Natural killer cell treated with Interleukin-12 subunit alpha and Interleukin-12 subunit beta and Interleukin-15 and Interleukin-18, amount 100 ng/mL, for 72 hours (primary cell): Measurements from ENCODE around the gene TANK. TPM values are rescaled to one million over a fixed set of nuclear protein-coding genes. Genes with fewer than 3 reads are reported as not detected.
"Not testable (repeated sequence)": the region's sequence is repeated elsewhere in the genome, so short reads cannot be mapped to it uniquely, and the experiment has no call there.

Experiments used
- ATAC-seq, 2 donors: fragments of 150-1000 bp; cut with Tn5 transposase in 1 of 2; sonication (Bioruptor Pico), chemical (Tn5 transposase) in 1 of 2; 2 replicates each; pipeline ENCODE4 v1.10.0; 2021
- DNase-seq: peaks from one replicate; pipeline ENCODE4 v3.0.0; 2022; ENCODE audit warnings: low spot score
- H3K27ac Mint-ChIP-seq, 2 donors: 1 replicate in 1 of 2; 2 replicates in 1 of 2; pipeline ENCODE4 v1.8.0; 2022; ENCODE audit warnings: mixed read lengths in 2 of 2, mild to moderate bottlenecking in 1 of 2, moderate library complexity in 1 of 2
- H3K27me3 Mint-ChIP-seq, 2 donors: 1 replicate in 1 of 2; 2 replicates in 1 of 2; pipeline ENCODE4 v1.8.0; 2022; ENCODE audit warnings: mixed read lengths in 2 of 2
- H3K36me3 Mint-ChIP-seq: one replicate; pipeline ENCODE4 v1.8.0; 2022; ENCODE audit warnings: mixed read lengths
- H3K4me1 Mint-ChIP-seq, 2 donors: 1 replicate in 1 of 2; 2 replicates in 1 of 2; pipeline ENCODE4 v1.8.0; 2022; ENCODE audit warnings: low read depth in 2 of 2, mixed read lengths in 2 of 2, mild to moderate bottlenecking in 1 of 2
- H3K4me3 Mint-ChIP-seq: one replicate; pipeline ENCODE4 v1.8.0; 2022; ENCODE audit warnings: mixed read lengths
- H3K9me3 Mint-ChIP-seq: 2 replicates; pipeline ENCODE4 v1.8.0; 2022; ENCODE audit warnings: mixed read lengths
- total RNA-seq, 2 donors: library from RNA; stranded (reverse); gene quantifications; one replicate each; pipeline ENCODE4 v1.2.3, GENCODE V29; 2022

TANK gene
- total RNA-seq, 2 donors from 2014 or later: 346 to 459 TPM

- Mint-ChIP-seq H3K4me3 (peak overlapping the region; percentile 79), H3K4me1 (peaks cover 42% of the 10 kb centered on the region in 2 donors), H3K36me3 (no peaks in the 10 kb centered on the region), H3K27me3 (no peaks in the 10 kb centered on the region), H3K9me3 (no peaks in the 10 kb centered on the region), H3K27ac (peak overlapping the region; percentile 83 to 88)
- DNase-seq: peak; percentile 73
- peak; percentile 93 for ATAC-seq
These were observed 37.3 kb upstream of the TANK start for GRCh38 chr2:161122772-161123530.

GRCh38 chr2:161123531-161124030 is 36.6 kb upstream of the TANK start:
- ATAC-seq: peak; percentile 52 to 67
- Mint-ChIP-seq H3K27ac (peak overlapping the region; percentile 83 to 88), H3K36me3 (no peaks in the 10 kb centered on the region), H3K9me3 (no peaks in the 10 kb centered on the region), H3K4me3 (peak overlapping the region; percentile 79), H3K27me3 (no peaks in the 10 kb centered on the region), H3K4me1 (peaks cover 37 to 42% of the 10 kb centered on the region in 2 donors)
- DNase-seq: no peak

- H3K4me3 Mint-ChIP-seq: no peak overlapping the region
- no peak for DNase-seq
- no peaks in the 10 kb centered on the region for H3K36me3 Mint-ChIP-seq
- no peaks in the 10 kb centered on the region for H3K9me3 Mint-ChIP-seq
- peaks cover 37 to 42% of the 10 kb centered on the region in 2 donors for H3K4me1 Mint-ChIP-seq
- ATAC-seq: peak in 1 of 2 donors; percentile 60
- no peaks in the 10 kb centered on the region for H3K27me3 Mint-ChIP-seq
- peak overlapping the region; percentile 83 to 88 for H3K27ac Mint-ChIP-seq
These were observed 36.0 kb upstream of the TANK start for GRCh38 chr2:161124201-161124600.

- no peaks in the 10 kb centered on the region for H3K27me3 Mint-ChIP-seq
- ATAC-seq (no peak), DNase-seq (no peak)
- no peak overlapping the region for H3K4me3 Mint-ChIP-seq
- H3K36me3 Mint-ChIP-seq: peaks cover 9% of the 10 kb centered on the region
- peak overlapping the region in 1 of 2 donors; percentile 16 for H3K27ac Mint-ChIP-seq
- H3K9me3 Mint-ChIP-seq: peaks cover 4% of the 10 kb centered on the region
- peaks cover 28% of the 10 kb centered on the region in 2 donors for H3K4me1 Mint-ChIP-seq
These were observed 31.3 kb upstream of the TANK start for GRCh38 chr2:161128885-161129284.

GRCh38 chr2:161130354-161130753 is 29.9 kb upstream of the TANK start:
- Mint-ChIP-seq H3K27me3 (no peaks in the 10 kb centered on the region), H3K9me3 (peaks cover 4% of the 10 kb centered on the region), H3K36me3 (peaks cover 9% of the 10 kb centered on the region), H3K4me3 (no peak overlapping the region), H3K4me1 (peaks cover 29 to 33% of the 10 kb centered on the region in 2 donors), H3K27ac (peak overlapping the region in 1 of 2 donors; percentile 40)
- no peak for ATAC-seq
- no peak for DNase-seq

- Mint-ChIP-seq H3K4me1 (peaks cover 28 to 34% of the 10 kb centered on the region in 2 donors), H3K27me3 (no peaks in the 10 kb centered on the region), H3K27ac (peak overlapping the region; percentile 6 to 26), H3K36me3 (peaks cover 9% of the 10 kb centered on the region), H3K9me3 (peaks cover 4% of the 10 kb centered on the region), H3K4me3 (peak overlapping the region; percentile 9)
- DNase-seq (no peak), ATAC-seq (no peak)
These were observed 29.1 kb upstream of the TANK start for GRCh38 chr2:161131074-161131680.

- DNase-seq (no peak), ATAC-seq (no peak)
- H3K27ac Mint-ChIP-seq: peak overlapping the region; percentile 6 to 26
- peak overlapping the region; percentile 9 for H3K4me3 Mint-ChIP-seq
- peaks cover 4% of the 10 kb centered on the region for H3K9me3 Mint-ChIP-seq
- H3K4me1 Mint-ChIP-seq: peaks cover 34 to 40% of the 10 kb centered on the region in 2 donors
- H3K36me3 Mint-ChIP-seq: peaks cover 9% of the 10 kb centered on the region
- H3K27me3 Mint-ChIP-seq: no peaks in the 10 kb centered on the region
These were observed 28.4 kb upstream of the TANK start for GRCh38 chr2:161131804-161132203.

- Mint-ChIP-seq H3K4me3 (peak overlapping the region; percentile 28), H3K27ac (peak overlapping the region in 1 of 2 donors; percentile 6), H3K4me1 (peaks cover 31 to 42% of the 10 kb centered on the region in 2 donors)
- H3K27me3 Mint-ChIP-seq, ATAC-seq, DNase-seq, H3K9me3 Mint-ChIP-seq, H3K36me3 Mint-ChIP-seq: not testable (repeated sequence)
These were observed 27.8 kb upstream of the TANK start for GRCh38 chr2:161132384-161132783.

GRCh38 chr2:161133366-161133765 is 26.9 kb upstream of the TANK start:
- Mint-ChIP-seq H3K27ac (no peak overlapping the region), H3K4me1 (peaks cover 31 to 42% of the 10 kb centered on the region in 2 donors)
- no peak for ATAC-seq

GRCh38 chr2:161134547-161135518 is 25.4 kb upstream of the TANK start:
- no peaks in the 10 kb centered on the region for H3K27me3 Mint-ChIP-seq
- peaks cover 21% of the 10 kb centered on the region for H3K36me3 Mint-ChIP-seq
- peak overlapping the region; percentile 91 for H3K4me3 Mint-ChIP-seq
- H3K27ac Mint-ChIP-seq: peak overlapping the region; percentile 88 to 90
- no peak for DNase-seq
- no peak for ATAC-seq
- peaks cover 4% of the 10 kb centered on the region for H3K9me3 Mint-ChIP-seq
- peaks cover 34 to 52% of the 10 kb centered on the region in 2 donors for H3K4me1 Mint-ChIP-seq

More at GRCh38 chr2:161133366-161133765, 26.9 kb upstream of the TANK start:
- Mint-ChIP-seq H3K4me3 (no peak overlapping the region), H3K27me3 (no peaks in the 10 kb centered on the region), H3K9me3 (peaks cover 4% of the 10 kb centered on the region), H3K36me3 (peaks cover 9% of the 10 kb centered on the region)
- no peak for DNase-seq

GRCh38 chr2:161135951-161136593 is 24.2 kb upstream of the TANK start:
- Mint-ChIP-seq H3K4me1 (peaks cover 35 to 61% of the 10 kb centered on the region in 2 donors), H3K4me3 (peak overlapping the region; percentile 91), H3K9me3 (peaks cover 4% of the 10 kb centered on the region), H3K27ac (peak overlapping the region; percentile 88 to 98), H3K36me3 (peaks cover 29% of the 10 kb centered on the region), H3K27me3 (no peaks in the 10 kb centered on the region)
- DNase-seq (no peak), ATAC-seq (no peak)

GRCh38 chr2:161136696-161137324 is 23.4 kb upstream of the TANK start:
- peak; percentile 83 to 89 for ATAC-seq
- H3K4me1 Mint-ChIP-seq: peaks cover 39 to 63% of the 10 kb centered on the region in 2 donors
- no peaks in the 10 kb centered on the region for H3K27me3 Mint-ChIP-seq
- H3K9me3 Mint-ChIP-seq: peaks cover 4% of the 10 kb centered on the region
- H3K27ac Mint-ChIP-seq: peak overlapping the region; percentile 88 to 98
- H3K36me3 Mint-ChIP-seq: peaks cover 33% of the 10 kb centered on the region
- peak overlapping the region; percentile 91 for H3K4me3 Mint-ChIP-seq
- peak; percentile 76 for DNase-seq
